Pericardium fibroblast (primary cell): Measurements from ENCODE around the gene NLGN2. TPM values are rescaled to one million over a fixed set of nuclear protein-coding genes. Genes with fewer than 3 reads are reported as not detected.

Experiments used
- total RNA-seq: library from RNA; depleted of rRNA; stranded (reverse); fragments of >200 nt; gene quantifications from 2 replicates; pipeline ENCODE4 v1.2.3, GENCODE V29; 2015

Gene NLGN2
- total RNA-seq: 13.5 and 18.6 TPM in 2 replicates

DNA sequence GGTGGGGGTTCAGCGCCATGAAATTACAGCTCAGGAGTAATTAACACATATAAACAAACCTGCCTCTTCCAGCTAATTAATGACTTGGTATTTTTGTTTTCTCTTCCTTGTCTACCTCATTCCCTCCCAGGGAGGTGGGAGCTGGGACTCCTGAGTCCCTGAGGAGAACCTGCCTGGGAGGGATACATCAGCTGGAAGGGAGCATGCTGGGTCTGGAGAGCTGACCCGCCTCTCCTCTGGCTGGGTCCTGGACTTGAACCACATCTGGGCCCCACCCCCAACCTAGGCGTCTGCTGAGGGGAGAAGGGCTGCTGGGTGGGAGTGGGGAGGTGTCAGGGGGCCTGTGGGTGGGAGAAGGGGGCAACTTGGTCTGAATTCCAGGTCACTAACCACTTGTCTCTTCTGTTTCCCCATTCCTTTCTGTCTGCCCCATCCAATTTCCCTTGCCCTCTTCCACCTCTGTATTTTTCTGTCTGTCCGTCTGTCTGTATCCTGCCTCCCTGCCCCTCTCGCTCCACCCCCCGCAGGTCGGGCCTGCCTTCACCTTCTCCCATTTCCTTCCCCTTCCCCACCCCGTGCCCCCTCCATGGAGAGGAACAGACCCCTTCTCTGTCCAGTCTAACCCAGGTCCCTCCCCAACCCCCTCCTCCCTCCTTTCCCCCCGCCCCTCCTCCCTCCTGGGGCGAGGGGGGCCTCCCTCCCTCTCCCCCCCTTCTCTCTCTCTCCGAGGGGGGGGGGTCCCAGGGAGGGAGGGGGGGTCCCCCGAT is at the start of gene NLGN2:
Gene NLGN2 (plus strand): TSS at position 361 of the 767 bp plus-strand sequence. CDS start 411 bp downstream, outside the sequence.

DNA sequence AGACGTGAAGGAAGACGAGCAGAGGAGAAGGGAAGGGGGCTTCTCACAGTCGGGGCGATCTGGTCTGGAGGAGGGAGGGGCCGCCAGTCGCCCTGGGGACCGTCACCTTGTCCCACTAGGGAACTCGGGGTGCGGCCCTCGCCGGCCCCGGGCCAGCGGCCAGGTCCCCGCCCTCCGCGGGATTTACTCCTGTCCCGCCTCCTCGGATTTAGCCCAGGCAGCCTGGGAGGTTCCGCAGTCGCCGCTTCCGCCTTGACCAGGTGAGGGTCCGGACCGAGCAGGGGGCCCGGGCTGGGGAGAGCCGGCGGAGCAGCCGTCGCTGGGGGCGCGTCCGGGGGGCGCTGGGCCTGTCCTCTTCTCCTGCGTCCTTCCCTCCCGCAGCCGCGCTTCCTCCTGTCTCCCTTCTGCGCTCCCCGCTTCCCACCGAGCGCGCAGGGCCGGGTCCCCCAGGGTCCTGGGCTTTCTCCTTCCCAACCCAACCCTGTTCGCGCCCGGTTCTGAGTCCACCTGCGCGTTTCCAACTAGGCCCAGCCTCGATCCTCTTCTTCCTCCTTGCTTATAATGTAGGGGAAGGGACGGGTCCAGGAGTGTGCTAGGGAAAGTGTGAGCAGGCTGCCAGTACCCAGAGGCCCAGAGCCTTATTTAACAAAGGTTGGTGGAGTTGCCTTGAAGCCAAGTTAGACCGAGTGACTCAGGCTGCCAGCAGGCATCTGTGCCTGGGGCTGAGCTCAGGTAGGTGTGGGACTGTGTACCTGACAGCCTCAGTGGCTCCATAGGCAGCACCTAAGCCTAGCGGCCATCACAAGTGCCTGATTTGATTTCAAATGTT is 26.6 kb upstream of the NLGN2 start, which contains the start of gene TNK1:
Gene TNK1 (plus strand): TSS at position 235 of the 829 bp plus-strand sequence. CDS start 1,838 bp downstream, outside the sequence.

GRCh38 chr17:7394452-7395191 is 13.0 kb upstream of the NLGN2 start, which contains the start of gene PLSCR3:
Gene PLSCR3 (minus strand): TSS chr17:7394525. CDS start chr17:7394110, 415 bp downstream.

GRCh38 chr17:7403977-7404736 is 3.5 kb upstream of the NLGN2 start, which contains the start of gene TMEM256:
Gene TMEM256 (minus strand): TSS chr17:7404097. CDS start chr17:7404084, 13 bp downstream.

GRCh38 chr17:7419819-7420610 is 12.4 kb downstream of the NLGN2 start, which contains the start of gene SPEM1:
Gene SPEM1 (plus strand): TSS chr17:7420324. CDS start chr17:7420385, 61 bp downstream.

GRCh38 chr17:7425316-7425715 is 17.7 kb downstream of the NLGN2 start, which contains the start of gene SPEM2:
Gene SPEM2 (plus strand): TSS chr17:7425616. CDS start chr17:7425689, 73 bp downstream.

DNA sequence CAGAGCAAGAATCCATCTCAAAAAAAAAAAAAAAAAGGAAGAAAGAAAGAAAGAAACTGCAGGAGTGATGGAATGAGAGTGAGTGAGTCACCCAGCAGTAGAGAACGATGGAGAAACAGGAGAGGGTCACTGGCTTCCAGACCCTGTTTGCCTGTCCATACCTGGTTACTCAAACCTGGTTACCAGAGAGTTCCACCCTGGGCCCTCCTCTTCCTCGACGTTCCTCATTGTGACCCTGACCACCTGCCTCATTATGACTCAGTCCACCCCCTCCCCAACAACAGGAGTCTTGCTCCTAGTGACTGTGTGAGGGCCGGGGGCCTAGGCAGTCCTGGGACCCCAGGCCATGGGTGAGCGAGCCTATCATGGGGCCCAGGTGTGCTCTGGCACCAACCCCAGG is 20.9 kb downstream of the NLGN2 start, which contains the start of gene SPEM3:
Gene SPEM3 (plus strand): TSS at position 301 of the 400 bp plus-strand sequence. CDS start 46 bp downstream, at position 347.

DNA sequence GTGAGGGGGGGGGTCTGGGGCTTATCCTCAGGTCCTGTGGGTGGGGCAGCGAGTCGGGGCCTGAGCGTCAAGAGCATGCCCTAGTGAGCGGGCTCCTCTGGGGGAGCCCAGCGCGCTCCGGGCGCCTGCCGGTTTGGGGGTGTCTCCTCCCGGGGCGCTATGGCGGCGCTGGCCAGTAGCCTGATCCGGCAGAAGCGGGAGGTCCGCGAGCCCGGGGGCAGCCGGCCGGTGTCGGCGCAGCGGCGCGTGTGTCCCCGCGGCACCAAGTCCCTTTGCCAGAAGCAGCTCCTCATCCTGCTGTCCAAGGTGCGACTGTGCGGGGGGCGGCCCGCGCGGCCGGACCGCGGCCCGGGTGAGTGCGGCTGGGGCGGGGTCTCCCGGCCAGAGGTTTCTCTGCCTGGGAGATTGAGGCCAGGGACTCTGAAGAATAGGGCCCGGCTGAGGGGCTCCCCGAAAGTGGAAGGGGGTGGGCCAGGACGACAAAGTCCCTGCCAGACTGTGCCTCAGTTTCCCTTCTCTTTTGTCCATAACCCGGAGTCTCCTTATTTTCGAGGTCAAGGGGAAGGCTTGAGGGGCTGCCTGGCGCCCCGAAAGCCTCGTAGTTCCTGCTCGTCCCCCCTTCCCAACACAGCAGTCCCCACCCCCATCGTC is 31.9 kb downstream of the NLGN2 start, which contains the start of gene FGF11:
Gene FGF11 (plus strand): TSS at position 51 of the 651 bp plus-strand sequence. CDS start 109 bp downstream, at position 160.

GRCh38 chr17:7444682-7445618 is 37.3 kb downstream of the NLGN2 start, which contains the start of gene CHRNB1:
Gene CHRNB1 (plus strand): TSS chr17:7445061. CDS start chr17:7445128, 67 bp downstream.

Other genes with a start within 250 kb of the NLGN2 start
- 0.35 and 0.85 TPM in 2 replicates for gene ASGR1, start 228.5 kb upstream of the NLGN2 start, total RNA-seq
- gene DLG4, start 188.0 kb upstream of the NLGN2 start, total RNA-seq: 8.5 and 13.6 TPM in 2 replicates
- 194 and 234 TPM in 2 replicates for gene ACADVL, start 187.9 kb upstream of the NLGN2 start, total RNA-seq
- 61.8 and 63.7 TPM in 2 replicates for gene DVL2, start 173.3 kb upstream of the NLGN2 start, total RNA-seq
- gene PHF23, start 168.4 kb upstream of the NLGN2 start, total RNA-seq: 37.1 and 52.7 TPM in 2 replicates
- gene GABARAP, start 165.4 kb upstream of the NLGN2 start, total RNA-seq: 916 and 1,059 TPM in 2 replicates
- gene CTDNEP1, start 156.1 kb upstream of the NLGN2 start, total RNA-seq: 56.2 and 97.6 TPM in 2 replicates
- 24.4 and 27.7 TPM in 2 replicates for gene ELP5, start 155.6 kb upstream of the NLGN2 start, total RNA-seq
- 0.17 and 1.3 TPM in 2 replicates for gene CLDN7, start 145.4 kb upstream of the NLGN2 start, total RNA-seq
- 0.23 TPM in 1 of 2 replicates, not detected in the other for gene SLC2A4, start 126.1 kb upstream of the NLGN2 start, total RNA-seq
- gene YBX2, start 113.2 kb upstream of the NLGN2 start, total RNA-seq: 0.60 TPM in 1 of 2 replicates, not detected in the other
- gene EIF5A, start 100.2 kb upstream of the NLGN2 start, total RNA-seq: 327 and 351 TPM in 2 replicates
- 65.2 and 92.2 TPM in 2 replicates for gene GPS2, start 92.5 kb upstream of the NLGN2 start, total RNA-seq
- gene NEURL4, start 78.5 kb upstream of the NLGN2 start, total RNA-seq: 8.9 and 13.0 TPM in 2 replicates
- gene ACAP1, start 71.3 kb upstream of the NLGN2 start, total RNA-seq: 0.34 TPM in 1 of 2 replicates, not detected in the other
- gene KCTD11, start 55.7 kb upstream of the NLGN2 start, total RNA-seq: 17.2 and 24.3 TPM in 2 replicates
- not detected in 2 replicates for gene TMEM95, start 52.7 kb upstream of the NLGN2 start, total RNA-seq
- 0.09 and 0.47 TPM in 2 replicates for gene TNK1, start 26.8 kb upstream of the NLGN2 start, total RNA-seq
- 45.7 and 72.9 TPM in 2 replicates for gene PLSCR3, start 13.3 kb upstream of the NLGN2 start, total RNA-seq
- gene TMEM256, start 3.7 kb upstream of the NLGN2 start, total RNA-seq: 83.2 and 132 TPM in 2 replicates
- gene SPEM1, start 12.5 kb downstream of the NLGN2 start, total RNA-seq: not detected in 2 replicates
- not detected in 2 replicates for gene SPEM2, start 17.8 kb downstream of the NLGN2 start, total RNA-seq
- not detected in 2 replicates for gene SPEM3, start 21.0 kb downstream of the NLGN2 start, total RNA-seq
- 1.3 and 2.4 TPM in 2 replicates for gene TMEM102, start 27.6 kb downstream of the NLGN2 start, total RNA-seq
- gene FGF11, start 31.7 kb downstream of the NLGN2 start, total RNA-seq: 0.43 and 2.0 TPM in 2 replicates
- 3.7 and 6.7 TPM in 2 replicates for gene CHRNB1, start 37.2 kb downstream of the NLGN2 start, total RNA-seq
- gene ZBTB4, start 71.8 kb downstream of the NLGN2 start, total RNA-seq: 25.4 and 29.3 TPM in 2 replicates
- not detected in 2 replicates for gene SLC35G6, start 73.6 kb downstream of the NLGN2 start, total RNA-seq
- gene POLR2A, start 76.5 kb downstream of the NLGN2 start, total RNA-seq: 35.5 and 50.7 TPM in 2 replicates
- 14.1 and 17.4 TPM in 2 replicates for gene TNFSF12, start 141.2 kb downstream of the NLGN2 start, total RNA-seq
- 2.1 and 3.6 TPM in 2 replicates for gene TNFSF13, start 150.9 kb downstream of the NLGN2 start, total RNA-seq
- gene SENP3, start 154.1 kb downstream of the NLGN2 start, total RNA-seq: 45.6 and 47.5 TPM in 2 replicates
- gene CD68, start 171.8 kb downstream of the NLGN2 start, total RNA-seq: 13.4 and 22.7 TPM in 2 replicates
- 115 and 144 TPM in 2 replicates for gene MPDU1, start 176.0 kb downstream of the NLGN2 start, total RNA-seq
- 0.12 and 0.85 TPM in 2 replicates for gene SOX15, start 182.2 kb downstream of the NLGN2 start, total RNA-seq
- gene FXR2, start 207.1 kb downstream of the NLGN2 start, total RNA-seq: 17.7 and 41.3 TPM in 2 replicates
- gene SAT2, start 220.0 kb downstream of the NLGN2 start, total RNA-seq: 58.8 and 85.5 TPM in 2 replicates
- gene SHBG, start 222.3 kb downstream of the NLGN2 start, total RNA-seq: 0.12 and 4.1 TPM in 2 replicates
- gene ATP1B2, start 243.1 kb downstream of the NLGN2 start, total RNA-seq: 0.93 TPM in 1 of 2 replicates, not detected in the other